Sigmoid colon (tissue), 3 donors: Measurements from ENCODE around the gene NSUN6.

Experiments used
- POLR2A ChIP-seq, 2 donors: fragments of 450-650 bp; IDR thresholded peaks; one replicate each; pipeline ENCODE4 v1.6.1; 2016; ENCODE audit warnings: antibody characterized with exemption in 2 of 2, mild to moderate bottlenecking in 2 of 2, moderate library complexity in 2 of 2
- TF ChIP-seq, protein P1 (sequence below), 4 experiments: fragments of 450-650 bp in 3 of 4; fragments of 200-600 bp in 1 of 4; IDR thresholded peaks; one replicate each; pipeline ENCODE4 v1.5.1; 2016 to 2019; ENCODE audit warnings: antibody characterized with exemption in 4 of 4, mild to moderate bottlenecking in 3 of 4, moderate library complexity in 2 of 4

DNA sequence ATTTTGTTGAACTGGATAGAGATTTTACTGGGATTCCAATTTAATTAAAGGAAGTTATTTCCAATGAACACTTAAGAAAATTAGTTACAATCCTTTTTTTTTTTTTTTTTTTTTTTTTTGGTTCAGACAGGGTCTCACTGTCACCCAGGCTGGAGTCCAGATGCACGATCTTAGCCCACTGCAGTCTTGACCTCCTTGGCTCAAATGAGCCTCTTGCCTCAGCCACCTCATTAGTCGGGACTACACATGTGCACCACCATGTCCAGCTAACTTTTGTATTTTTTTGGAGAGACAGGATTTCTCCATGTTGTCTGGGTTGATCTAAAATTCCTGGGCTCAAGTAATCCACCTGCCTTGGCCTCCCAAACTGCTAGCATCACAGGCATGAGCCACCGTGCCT, 5.3 kb upstream of the NSUN6 start:
- TF ChIP-seq POLR2A (IDR thresholded peaks at IDR 0.05), result no peak
- TF ChIP-seq, protein P1, sequence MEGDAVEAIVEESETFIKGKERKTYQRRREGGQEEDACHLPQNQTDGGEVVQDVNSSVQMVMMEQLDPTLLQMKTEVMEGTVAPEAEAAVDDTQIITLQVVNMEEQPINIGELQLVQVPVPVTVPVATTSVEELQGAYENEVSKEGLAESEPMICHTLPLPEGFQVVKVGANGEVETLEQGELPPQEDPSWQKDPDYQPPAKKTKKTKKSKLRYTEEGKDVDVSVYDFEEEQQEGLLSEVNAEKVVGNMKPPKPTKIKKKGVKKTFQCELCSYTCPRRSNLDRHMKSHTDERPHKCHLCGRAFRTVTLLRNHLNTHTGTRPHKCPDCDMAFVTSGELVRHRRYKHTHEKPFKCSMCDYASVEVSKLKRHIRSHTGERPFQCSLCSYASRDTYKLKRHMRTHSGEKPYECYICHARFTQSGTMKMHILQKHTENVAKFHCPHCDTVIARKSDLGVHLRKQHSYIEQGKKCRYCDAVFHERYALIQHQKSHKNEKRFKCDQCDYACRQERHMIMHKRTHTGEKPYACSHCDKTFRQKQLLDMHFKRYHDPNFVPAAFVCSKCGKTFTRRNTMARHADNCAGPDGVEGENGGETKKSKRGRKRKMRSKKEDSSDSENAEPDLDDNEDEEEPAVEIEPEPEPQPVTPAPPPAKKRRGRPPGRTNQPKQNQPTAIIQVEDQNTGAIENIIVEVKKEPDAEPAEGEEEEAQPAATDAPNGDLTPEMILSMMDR (IDR thresholded peaks at IDR 0.05), result no peak
